K562 (cell line): Measurements from ENCODE around the gene MAP7D1. TPM values are rescaled to one million over a fixed set of nuclear protein-coding genes. Genes with fewer than 3 reads are reported as not detected.

ENCODE experiments used
- CBFB ChIP-seq: sonication (generic); formaldehyde crosslinking; IDR thresholded peaks from 2 replicates; pipeline ENCODE4 v1.4.0; 2020; ENCODE audit warnings: mild to moderate bottlenecking, missing genetic modification reagents
- CCNT2 ChIP-seq: IDR thresholded peaks from 2 replicates; pipeline ENCODE4 v1.6.1; 2011; ENCODE audit warnings: borderline replicate concordance, low read depth, mild to moderate bottlenecking, moderate library complexity, mixed read lengths, low read length; ENCODE audit not compliant: insufficient read length; ENCODE audit errors: extremely low read depth
- CTBP1 ChIP-seq: fragments of 450-650 bp; IDR thresholded peaks from 2 replicates; pipeline ENCODE4 v1.6.1; 2016; ENCODE audit warnings: borderline replicate concordance
- MCM5 ChIP-seq: fragments of 450-650 bp; IDR thresholded peaks from 2 replicates; pipeline ENCODE4 v1.6.1; 2016; ENCODE audit warnings: low read depth
- PHF8 ChIP-seq: fragments of 200-600 bp; sonication (generic); IDR thresholded peaks from 2 replicates; pipeline ENCODE4 v1.6.1; 2012; ENCODE audit warnings: mixed run types, mild to moderate bottlenecking, inconsistent platforms, low read length, moderate library complexity, borderline replicate concordance
- PURB ChIP-seq: sonication (generic); formaldehyde crosslinking; IDR thresholded peaks from 2 replicates; pipeline ENCODE4 v1.9.0; 2021; ENCODE audit warnings: low read depth, mild to moderate bottlenecking, missing genetic modification reagents
- SIRT6 ChIP-seq: IDR thresholded peaks from one replicate; pipeline ENCODE4 v1.6.1; 2012; ENCODE audit warnings: low read depth, mild to moderate bottlenecking, control low read depth, inconsistent platforms, low read length, moderate library complexity
- SMAD1 ChIP-seq: fragments of 150-350 bp; IDR thresholded peaks from 2 replicates; pipeline ENCODE4 v1.6.1; 2014; ENCODE audit warnings: low read length, low read depth; ENCODE audit not compliant: partially characterized antibody
- STAT5A ChIP-seq: IDR thresholded peaks from 2 replicates; pipeline ENCODE4 v1.6.1; 2012; ENCODE audit warnings: low read length, inconsistent platforms, borderline replicate concordance
- TRIM28 ChIP-seq: fragments of 450-650 bp; IDR thresholded peaks from 2 replicates; pipeline ENCODE4 v1.6.1; 2017
- U2AF1 ChIP-seq: fragments of 200-400 bp; formaldehyde crosslinking; optimal IDR thresholded peaks from 2 replicates; pipeline ENCODE3; 2017; ENCODE audit warnings: mild to moderate bottlenecking, low read depth, low read length, moderate library complexity
- XRCC5 ChIP-seq: fragments of 200-400 bp; formaldehyde crosslinking; IDR thresholded peaks from 2 replicates; pipeline ENCODE4 v1.6.1; 2017; ENCODE audit warnings: low read depth, mild to moderate bottlenecking, low read length
- ZNF146 ChIP-seq: IDR thresholded peaks from one replicate; pipeline ENCODE4 v1.6.1; 2018; ENCODE audit warnings: missing compliant biosample characterization; ENCODE audit not compliant: unreplicated experiment
- ZNF696 ChIP-seq: fragments of 250-450 bp; sonication (Bioruptor Pico); conservative IDR thresholded peaks from 2 replicates; pipeline ENCODE4 v1.4.0; 2020; ENCODE audit warnings: mild to moderate bottlenecking, moderate library complexity
- ZNF699 ChIP-seq: fragments of 250-450 bp; sonication (Bioruptor Pico); IDR thresholded peaks from 2 replicates; pipeline ENCODE4 v1.8.0; 2021; ENCODE audit warnings: mild to moderate bottlenecking, moderate library complexity; ENCODE audit not compliant: insufficient replicate concordance
- polyA plus RNA-seq, 8 experiments: library from polyadenylated mRNA; depleted of rRNA in 4 of 8; stranded (reverse) in 5 of 8; unstranded in 3 of 8; fragments of >200 nt; fragmentation: Nextera tagmentation in 2 of 8; fragmentation: Illumina TruSeq in 1 of 8; extraction: Ambion mirVana in 2 of 8; extraction: Trizol in 1 of 8; gene quantifications; 2 replicates each; pipeline versions ENCODE4 v1.2.1 to v1.2.3, GENCODE V29; 2011 to 2014; ENCODE audit warnings: inconsistent platforms in 1 of 8, missing spikeins in 1 of 8
- total RNA-seq, 7 experiments: library from RNA; depleted of rRNA in 6 of 7; stranded (reverse); fragments of >200 nt in 6 of 7; fragmentation: Illumina TruSeq in 2 of 7; extraction: Trizol in 2 of 7; gene quantifications; 2 replicates each; pipeline versions ENCODE4 v1.2.1 to v1.2.3, GENCODE V29; 2011 to 2021; ENCODE audit warnings: low replicate concordance in 1 of 7
- TF ChIP-seq, protein P1 (sequence below): sonication (generic); formaldehyde crosslinking; IDR thresholded peaks from 2 replicates; pipeline ENCODE4 v1.8.1; 2023; ENCODE audit warnings: mild to moderate bottlenecking, missing genetic modification reagents
- TF ChIP-seq, protein P2 (sequence below): sonication (generic); IDR thresholded peaks from 2 replicates; pipeline ENCODE4 v1.6.1; 2016
- TF ChIP-seq, protein P3 (sequence below): fragments of 250-450 bp; sonication (Bioruptor Pico); IDR thresholded peaks from 2 replicates; pipeline ENCODE4 v1.5.0; 2021; ENCODE audit warnings: mild to moderate bottlenecking, moderate library complexity
- TF ChIP-seq, protein P4 (sequence below), 2 experiments: fragments of 250-450 bp in 1 of 2; fragments of 450-650 bp in 1 of 2; sonication (Bioruptor Pico) in 1 of 2; IDR thresholded peaks; 2 replicates each; pipeline versions ENCODE4 v1.6.1 to v1.8.0; 2016 to 2021; ENCODE audit warnings: mild to moderate bottlenecking in 2 of 2, moderate library complexity in 2 of 2, missing compliant biosample characterization in 1 of 2, missing genetic modification characterization in 1 of 2
- TF ChIP-seq, protein P5 (sequence below): fragments of 250-450 bp; sonication (Bioruptor Pico); IDR thresholded peaks from 2 replicates; pipeline ENCODE4 v1.4.0; 2020; ENCODE audit warnings: mild to moderate bottlenecking, moderate library complexity

MAP7D1 gene
- total and polyA plus RNA-seq, 9 of the 15 experiments (the other 6 are each of a cell fraction or from before 2014, with no cell fraction given), result 3.6 to 108 (median 34.5) TPM

DNA sequence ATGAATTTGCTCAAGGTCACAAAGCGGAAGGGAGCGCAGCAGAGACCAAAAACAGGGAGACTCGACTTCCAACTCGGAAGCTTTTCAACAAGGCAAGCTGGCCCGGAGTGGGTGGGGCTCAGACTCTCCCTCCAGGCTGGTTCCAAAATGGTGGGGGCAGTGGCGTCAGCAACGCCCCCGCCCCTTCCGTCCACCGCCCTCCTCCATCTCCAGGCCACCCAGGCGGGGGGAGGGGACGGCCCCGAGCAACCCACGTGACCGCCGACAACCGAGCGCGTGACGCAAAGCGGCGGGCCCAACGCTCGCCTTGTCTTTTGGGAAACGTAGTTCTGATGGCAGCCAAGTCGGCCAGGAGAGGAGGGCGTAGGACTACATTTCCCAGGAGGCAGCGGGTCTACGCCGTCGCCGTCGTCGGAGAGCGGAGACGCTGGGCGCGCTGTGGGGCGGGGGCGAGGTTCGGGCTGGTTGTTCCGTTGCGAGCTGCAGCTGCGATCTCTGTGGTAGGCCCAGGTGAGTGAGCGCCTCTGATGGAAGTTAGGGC lies 68.1 kb downstream of the MAP7D1 start, which contains the start of gene THRAP3 (continued):
- no peak for TF ChIP-seq CBFB (CRISPR knock-in tag)
- no peak for TF ChIP-seq U2AF1
- peak; percentile 89 for TF ChIP-seq CTBP1
- no peak for TF ChIP-seq ZNF146 (CRISPR knock-in tag)
- TF ChIP-seq SMAD1, result peak; percentile 37
- TF ChIP-seq, protein P1, sequence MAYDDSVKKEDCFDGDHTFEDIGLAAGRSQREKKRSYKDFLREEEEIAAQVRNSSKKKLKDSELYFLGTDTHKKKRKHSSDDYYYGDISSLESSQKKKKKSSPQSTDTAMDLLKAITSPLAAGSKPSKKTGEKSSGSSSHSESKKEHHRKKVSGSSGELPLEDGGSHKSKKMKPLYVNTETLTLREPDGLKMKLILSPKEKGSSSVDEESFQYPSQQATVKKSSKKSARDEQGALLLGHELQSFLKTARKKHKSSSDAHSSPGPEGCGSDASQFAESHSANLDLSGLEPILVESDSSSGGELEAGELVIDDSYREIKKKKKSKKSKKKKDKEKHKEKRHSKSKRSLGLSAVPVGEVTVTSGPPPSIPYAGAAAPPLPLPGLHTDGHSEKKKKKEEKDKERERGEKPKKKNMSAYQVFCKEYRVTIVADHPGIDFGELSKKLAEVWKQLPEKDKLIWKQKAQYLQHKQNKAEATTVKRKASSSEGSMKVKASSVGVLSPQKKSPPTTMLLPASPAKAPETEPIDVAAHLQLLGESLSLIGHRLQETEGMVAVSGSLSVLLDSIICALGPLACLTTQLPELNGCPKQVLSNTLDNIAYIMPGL, result no peak
- no peak for TF ChIP-seq PURB
- TF ChIP-seq ZNF699 (CRISPR knock-in tag), result no peak
- peak; percentile 87; the same call in 1 of the 2 replicates for TF ChIP-seq PHF8
- TF ChIP-seq, protein P2, sequence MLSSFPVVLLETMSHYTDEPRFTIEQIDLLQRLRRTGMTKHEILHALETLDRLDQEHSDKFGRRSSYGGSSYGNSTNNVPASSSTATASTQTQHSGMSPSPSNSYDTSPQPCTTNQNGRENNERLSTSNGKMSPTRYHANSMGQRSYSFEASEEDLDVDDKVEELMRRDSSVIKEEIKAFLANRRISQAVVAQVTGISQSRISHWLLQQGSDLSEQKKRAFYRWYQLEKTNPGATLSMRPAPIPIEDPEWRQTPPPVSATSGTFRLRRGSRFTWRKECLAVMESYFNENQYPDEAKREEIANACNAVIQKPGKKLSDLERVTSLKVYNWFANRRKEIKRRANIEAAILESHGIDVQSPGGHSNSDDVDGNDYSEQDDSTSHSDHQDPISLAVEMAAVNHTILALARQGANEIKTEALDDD, result no peak; the same call in 1 of the 2 replicates
- peak; percentile 93 for TF ChIP-seq CCNT2
- no peak for TF ChIP-seq SIRT6
- TF ChIP-seq, protein P3, sequence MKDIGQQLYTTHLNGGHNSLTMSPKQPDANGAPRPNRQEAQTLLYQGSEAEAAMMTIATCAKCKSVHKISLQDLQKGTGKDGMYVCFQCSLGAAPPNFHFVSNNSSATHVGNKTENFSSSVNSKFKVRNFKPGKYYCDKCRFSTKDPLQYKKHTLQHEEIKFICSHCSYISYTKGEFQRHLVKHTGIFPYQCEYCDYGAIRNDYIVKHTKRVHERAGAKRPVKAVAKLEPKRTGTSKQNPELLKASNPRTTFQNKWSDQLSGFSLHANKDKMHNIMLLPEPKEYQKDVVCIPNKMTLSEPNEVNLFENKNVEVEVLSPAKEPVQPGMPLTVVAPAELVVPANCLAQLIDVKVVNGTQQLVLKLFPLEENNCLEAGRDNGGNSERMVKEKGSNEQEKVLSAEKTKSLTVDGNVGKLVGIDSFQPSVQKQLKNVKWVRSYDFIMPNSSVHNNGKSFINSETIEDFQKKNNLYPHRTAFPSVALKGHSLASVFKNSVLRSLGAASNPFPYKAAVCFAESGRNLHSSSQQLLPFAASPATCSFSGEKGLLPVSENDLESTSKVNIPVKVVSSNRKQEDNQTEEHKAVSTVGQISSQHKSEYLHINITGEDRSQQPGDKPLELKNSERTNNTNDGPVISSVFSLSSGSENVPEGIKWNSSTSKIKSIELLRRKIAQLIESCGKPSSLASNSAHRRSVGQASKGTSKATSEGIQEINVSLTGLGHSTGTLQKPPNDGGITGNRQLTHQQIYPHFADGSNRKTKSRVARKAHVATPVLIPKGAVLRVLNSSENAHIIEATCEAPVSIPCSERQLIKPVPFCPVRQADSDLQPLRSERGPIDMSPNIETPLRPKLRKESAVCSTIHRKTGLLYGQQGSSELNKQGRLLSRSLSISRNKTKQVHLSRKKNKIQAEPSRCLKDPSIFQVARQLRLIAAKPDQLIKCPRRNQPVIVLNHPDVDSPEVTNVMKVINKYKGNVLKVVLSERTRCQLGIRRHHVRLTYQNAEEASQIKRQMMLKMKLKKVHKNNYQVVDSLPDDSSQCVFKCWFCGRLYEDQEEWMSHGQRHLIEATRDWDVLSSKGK (CRISPR knock-in tag), result no peak
- no peak for TF ChIP-seq MCM5
- no peak for TF ChIP-seq STAT5A
- no peak for TF ChIP-seq TRIM28
- TF ChIP-seq, protein P4, sequence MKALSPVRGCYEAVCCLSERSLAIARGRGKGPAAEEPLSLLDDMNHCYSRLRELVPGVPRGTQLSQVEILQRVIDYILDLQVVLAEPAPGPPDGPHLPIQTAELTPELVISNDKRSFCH (CRISPR knock-in tag; IDR thresholded peaks at IDR 0.05), result no peak
- TF ChIP-seq, protein P4 (tag; IDR thresholded peaks at IDR 0.05), result no peak; the same call in 1 of the 2 replicates
- no peak for TF ChIP-seq ZNF696 (CRISPR knock-in tag)
- TF ChIP-seq XRCC5, result no peak; the same call in 1 of the 2 replicates
- TF ChIP-seq, protein P5, sequence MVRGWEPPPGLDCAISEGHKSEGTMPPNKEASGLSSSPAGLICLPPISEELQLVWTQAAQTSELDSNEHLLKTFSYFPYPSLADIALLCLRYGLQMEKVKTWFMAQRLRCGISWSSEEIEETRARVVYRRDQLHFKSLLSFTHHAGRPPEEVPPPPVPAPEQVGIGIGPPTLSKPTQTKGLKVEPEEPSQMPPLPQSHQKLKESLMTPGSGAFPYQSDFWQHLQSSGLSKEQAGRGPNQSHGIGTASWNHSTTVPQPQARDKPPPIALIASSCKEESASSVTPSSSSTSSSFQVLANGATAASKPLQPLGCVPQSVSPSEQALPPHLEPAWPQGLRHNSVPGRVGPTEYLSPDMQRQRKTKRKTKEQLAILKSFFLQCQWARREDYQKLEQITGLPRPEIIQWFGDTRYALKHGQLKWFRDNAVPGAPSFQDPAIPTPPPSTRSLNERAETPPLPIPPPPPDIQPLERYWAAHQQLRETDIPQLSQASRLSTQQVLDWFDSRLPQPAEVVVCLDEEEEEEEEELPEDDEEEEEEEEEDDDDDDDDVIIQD (CRISPR knock-in tag), result no peak
